ENCODE data around the gene KCNK7. TPM values are rescaled to one million over a fixed set of nuclear protein-coding genes. Genes with fewer than 3 reads are reported as not detected.

Gene KCNK7
- polyA plus RNA-seq, 1 of the 3 experiments (the other 2 are of a cell fraction): 0.58 TPM

DNA sequence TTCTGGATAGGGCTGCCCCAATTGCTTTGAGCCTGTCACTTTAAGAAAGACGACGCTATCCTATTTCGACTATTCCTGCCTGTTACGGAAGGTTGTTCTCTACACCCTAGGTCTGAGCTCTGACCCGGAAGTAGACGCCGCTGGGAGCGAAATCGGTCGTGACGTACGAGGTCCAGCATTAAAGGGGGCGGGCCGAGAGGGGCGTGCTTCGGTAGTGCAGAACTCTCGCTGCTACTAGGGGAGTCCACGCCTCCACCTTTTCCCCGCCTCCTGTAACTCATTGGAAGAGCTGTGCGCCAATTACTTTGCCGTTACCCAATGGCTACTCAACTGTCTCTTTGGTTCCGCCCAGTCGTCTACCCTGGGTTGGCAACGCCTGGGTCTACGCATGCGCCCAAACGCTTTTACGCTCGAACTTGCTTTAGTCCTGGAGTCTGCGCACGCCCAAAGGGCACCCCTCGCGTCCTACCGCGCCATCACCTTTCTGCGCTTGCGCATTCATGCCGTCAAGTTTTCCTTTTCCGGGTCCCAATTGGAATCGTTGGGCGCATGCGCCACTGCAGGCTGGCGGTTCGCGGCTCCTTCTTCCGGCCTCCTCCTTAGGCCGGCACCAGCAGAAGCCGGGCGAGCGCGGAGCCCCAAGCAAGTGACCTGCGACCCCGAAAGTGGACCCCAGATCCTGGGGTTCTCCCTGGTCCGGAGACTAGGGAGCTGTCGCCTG is 19.8 kb upstream of the KCNK7 start, which contains the start of gene PCNX3 (continued):
- TF ChIP-seq, protein P1, sequence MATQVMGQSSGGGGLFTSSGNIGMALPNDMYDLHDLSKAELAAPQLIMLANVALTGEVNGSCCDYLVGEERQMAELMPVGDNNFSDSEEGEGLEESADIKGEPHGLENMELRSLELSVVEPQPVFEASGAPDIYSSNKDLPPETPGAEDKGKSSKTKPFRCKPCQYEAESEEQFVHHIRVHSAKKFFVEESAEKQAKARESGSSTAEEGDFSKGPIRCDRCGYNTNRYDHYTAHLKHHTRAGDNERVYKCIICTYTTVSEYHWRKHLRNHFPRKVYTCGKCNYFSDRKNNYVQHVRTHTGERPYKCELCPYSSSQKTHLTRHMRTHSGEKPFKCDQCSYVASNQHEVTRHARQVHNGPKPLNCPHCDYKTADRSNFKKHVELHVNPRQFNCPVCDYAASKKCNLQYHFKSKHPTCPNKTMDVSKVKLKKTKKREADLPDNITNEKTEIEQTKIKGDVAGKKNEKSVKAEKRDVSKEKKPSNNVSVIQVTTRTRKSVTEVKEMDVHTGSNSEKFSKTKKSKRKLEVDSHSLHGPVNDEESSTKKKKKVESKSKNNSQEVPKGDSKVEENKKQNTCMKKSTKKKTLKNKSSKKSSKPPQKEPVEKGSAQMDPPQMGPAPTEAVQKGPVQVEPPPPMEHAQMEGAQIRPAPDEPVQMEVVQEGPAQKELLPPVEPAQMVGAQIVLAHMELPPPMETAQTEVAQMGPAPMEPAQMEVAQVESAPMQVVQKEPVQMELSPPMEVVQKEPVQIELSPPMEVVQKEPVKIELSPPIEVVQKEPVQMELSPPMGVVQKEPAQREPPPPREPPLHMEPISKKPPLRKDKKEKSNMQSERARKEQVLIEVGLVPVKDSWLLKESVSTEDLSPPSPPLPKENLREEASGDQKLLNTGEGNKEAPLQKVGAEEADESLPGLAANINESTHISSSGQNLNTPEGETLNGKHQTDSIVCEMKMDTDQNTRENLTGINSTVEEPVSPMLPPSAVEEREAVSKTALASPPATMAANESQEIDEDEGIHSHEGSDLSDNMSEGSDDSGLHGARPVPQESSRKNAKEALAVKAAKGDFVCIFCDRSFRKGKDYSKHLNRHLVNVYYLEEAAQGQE (IDR thresholded peaks at IDR 0.05; ENCODE audit: low read depth, low read length): 0 out of 2 replicates have a peak, but pooled peaks have one; percentile 16
- no peak for TF ChIP-seq RCOR1 (IDR thresholded peaks at IDR 0.05; ENCODE audit: low read length)
- no peak for TF ChIP-seq TCF12 (IDR thresholded peaks at IDR 0.05)
- peak; percentile 62 for TF ChIP-seq TAF1 (IDR thresholded peaks at IDR 0.05; ENCODE audit: borderline replicate concordance, low read depth, low read length)

DNA sequence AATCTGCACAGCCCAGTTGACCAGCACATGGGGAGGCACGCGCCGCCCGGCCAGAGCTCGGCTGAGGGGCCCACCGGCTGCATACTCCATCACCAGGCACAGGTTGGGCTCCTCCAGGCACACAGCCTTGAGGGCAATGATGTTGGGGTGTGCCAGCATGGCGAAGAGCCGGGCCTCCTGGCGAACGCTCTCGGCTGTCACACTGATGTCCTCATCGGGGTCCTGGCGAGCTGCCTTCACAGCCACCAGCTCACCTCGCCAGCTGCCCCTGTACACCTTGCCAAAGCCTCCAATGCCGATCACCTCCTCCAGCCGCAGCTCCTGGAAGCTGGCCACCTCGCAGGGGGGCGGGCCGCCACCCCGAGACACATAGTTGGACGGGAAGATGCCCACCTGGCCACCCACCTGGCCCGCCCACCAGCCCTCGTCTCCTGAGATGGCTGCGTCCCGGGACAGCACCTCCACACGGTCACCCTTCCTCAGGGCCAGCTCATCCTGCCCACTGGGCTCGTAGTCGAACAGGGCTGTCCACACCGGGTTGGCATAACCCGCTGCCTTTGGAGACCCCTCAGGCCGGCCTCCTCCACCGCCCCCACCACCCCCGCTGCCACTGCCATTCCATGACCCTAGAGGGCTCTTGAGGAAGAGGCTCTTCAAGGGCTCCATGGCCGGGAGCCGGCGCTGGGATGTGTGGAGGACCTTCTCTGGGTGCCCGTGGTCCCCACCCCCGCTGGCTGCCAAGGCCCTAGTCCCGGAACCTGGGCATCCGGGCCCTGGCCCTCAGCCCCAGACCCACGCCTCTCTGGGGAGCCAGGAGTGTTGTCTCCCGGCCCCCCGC is 17.7 kb upstream of the KCNK7 start:
- Histone ChIP-seq H3K4me1 (ENCODE audit: control insufficient read depth in 1 of 2, insufficient read depth in 2 of 2, low read depth in 1 of 2, low read length in 1 of 2) (peaks cover 25 to 36% of the 10 kb centered on the region in 2 experiments; a peak in 3 of 4 replicates), H3F3A (replicated peaks; ENCODE audit: insufficient read depth) (peaks cover 4% of the 10 kb centered on the region), H3K9me2 (no peaks in the 10 kb centered on the region), H4K20me1 (ENCODE audit: insufficient read depth) (peaks cover 28% of the 10 kb centered on the region), H3K27me3 (ENCODE audit: insufficient read depth) (no peaks in the 10 kb centered on the region), H3K27ac (ENCODE audit: low read depth in 2 of 2, low read length in 1 of 2) (peak overlapping the region; percentile 58 to 76), H3K79me2 (ENCODE audit: insufficient read depth) (peaks cover 92% of the 10 kb centered on the region), H3K9me3 (no peaks in the 10 kb centered on the region), H3K4me2 (peak overlapping the region; percentile 85), H2AFZ (ENCODE audit: low read depth) (no peak overlapping the region), H3K36me3 (replicated peaks in 1 of 2; ENCODE audit: control insufficient read depth in 1 of 2, insufficient read depth in 2 of 2, low read length in 1 of 2) (peaks cover 1 to 30% of the 10 kb centered on the region in 2 experiments), H3K9ac (peak overlapping the region; percentile 93), H3K4me3 (ENCODE audit: low read depth in 2 of 2, low read length in 1 of 2) (peak overlapping the region; percentile 58 to 87)
- 80% methylated on average over 1 of the region's 43 CpGs for WGBS (ENCODE audit: low lambda C conversion rate)
- ChIA-PET POLR2A (interaction anchor here (0.7 kb wide), 1 partner anchor 41 kb away, joined by 3 read pairs; the partner anchor contains the start of gene FAM89B), CTCF (interaction anchor here (0.7 to 2.8 kb wide), 8 partner anchors 9 to 204 kb away, joined by 3 to 14 read pairs (median 4); partner anchors contain the start of genes SIPA1 and ZNRD2)
- no peak for TF ChIP-seq RCOR1 (IDR thresholded peaks at IDR 0.05; ENCODE audit: low read length)
- TF ChIP-seq, protein P2, sequence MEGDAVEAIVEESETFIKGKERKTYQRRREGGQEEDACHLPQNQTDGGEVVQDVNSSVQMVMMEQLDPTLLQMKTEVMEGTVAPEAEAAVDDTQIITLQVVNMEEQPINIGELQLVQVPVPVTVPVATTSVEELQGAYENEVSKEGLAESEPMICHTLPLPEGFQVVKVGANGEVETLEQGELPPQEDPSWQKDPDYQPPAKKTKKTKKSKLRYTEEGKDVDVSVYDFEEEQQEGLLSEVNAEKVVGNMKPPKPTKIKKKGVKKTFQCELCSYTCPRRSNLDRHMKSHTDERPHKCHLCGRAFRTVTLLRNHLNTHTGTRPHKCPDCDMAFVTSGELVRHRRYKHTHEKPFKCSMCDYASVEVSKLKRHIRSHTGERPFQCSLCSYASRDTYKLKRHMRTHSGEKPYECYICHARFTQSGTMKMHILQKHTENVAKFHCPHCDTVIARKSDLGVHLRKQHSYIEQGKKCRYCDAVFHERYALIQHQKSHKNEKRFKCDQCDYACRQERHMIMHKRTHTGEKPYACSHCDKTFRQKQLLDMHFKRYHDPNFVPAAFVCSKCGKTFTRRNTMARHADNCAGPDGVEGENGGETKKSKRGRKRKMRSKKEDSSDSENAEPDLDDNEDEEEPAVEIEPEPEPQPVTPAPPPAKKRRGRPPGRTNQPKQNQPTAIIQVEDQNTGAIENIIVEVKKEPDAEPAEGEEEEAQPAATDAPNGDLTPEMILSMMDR (IDR thresholded peaks at IDR 0.05): 0 out of 2 replicates have a peak, but pooled peaks have one; percentile 10
- no peak for DNase-seq

All from SK-N-SH (cell line).